Kidney glomerular epithelial cell (primary cell): ENCODE data around the gene FAM98A.

Source experiments
- DNase-seq: peaks from one replicate; lab custom pipeline; 2025; lab: John Stamatoyannopoulos, UW

The FAM98A gene

DNA sequence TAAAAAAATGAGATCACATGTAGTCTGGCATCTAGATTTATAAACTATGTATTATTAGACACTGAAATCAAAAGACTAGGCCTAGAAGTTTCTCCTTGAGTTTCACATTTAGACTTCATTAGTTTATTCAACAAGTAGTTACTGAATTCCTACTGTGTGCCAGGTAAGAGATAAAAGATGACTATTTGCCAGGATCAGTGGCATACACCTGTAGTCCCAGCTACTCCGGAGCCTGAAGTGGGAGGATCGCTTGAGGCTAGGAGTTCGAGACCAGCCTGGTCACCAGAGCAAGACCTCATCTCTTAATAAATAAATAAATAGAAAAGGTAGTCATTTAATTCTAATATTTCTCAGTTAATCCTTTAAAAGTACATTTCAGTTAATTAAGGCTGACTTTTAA is 2.1 kb downstream of the FAM98A start:
- DNase-seq = no peak

- no peak for DNase-seq
Measured at GRCh38 chr2:33595385-33595784, 3.7 kb downstream of the FAM98A start.

GRCh38 chr2:33589444-33589843 is 9.7 kb downstream of the FAM98A start:
- DNase-seq = no peak

DNA sequence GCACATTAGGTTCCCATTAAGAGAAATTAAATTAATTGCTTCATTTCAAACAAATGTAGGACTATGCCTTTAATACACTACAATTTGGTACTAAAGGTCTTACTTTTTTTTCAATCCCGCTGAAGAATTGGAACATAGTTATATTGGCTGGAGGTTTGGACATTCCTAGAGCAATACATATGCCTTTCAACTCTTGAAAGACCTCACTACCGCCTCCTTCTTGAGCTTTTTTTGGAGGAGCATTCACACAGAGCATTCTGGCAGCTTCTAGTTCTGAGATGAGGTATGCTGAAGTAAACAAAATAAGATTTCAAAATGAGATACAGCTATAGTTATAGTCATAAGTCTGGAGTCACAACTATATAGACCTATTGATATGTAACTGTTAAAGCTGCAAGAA is 10.9 kb downstream of the FAM98A start:
- no peak for DNase-seq

GRCh38 chr2:33586766-33587165 is 12.3 kb downstream of the FAM98A start:
- no peak for DNase-seq

DNA sequence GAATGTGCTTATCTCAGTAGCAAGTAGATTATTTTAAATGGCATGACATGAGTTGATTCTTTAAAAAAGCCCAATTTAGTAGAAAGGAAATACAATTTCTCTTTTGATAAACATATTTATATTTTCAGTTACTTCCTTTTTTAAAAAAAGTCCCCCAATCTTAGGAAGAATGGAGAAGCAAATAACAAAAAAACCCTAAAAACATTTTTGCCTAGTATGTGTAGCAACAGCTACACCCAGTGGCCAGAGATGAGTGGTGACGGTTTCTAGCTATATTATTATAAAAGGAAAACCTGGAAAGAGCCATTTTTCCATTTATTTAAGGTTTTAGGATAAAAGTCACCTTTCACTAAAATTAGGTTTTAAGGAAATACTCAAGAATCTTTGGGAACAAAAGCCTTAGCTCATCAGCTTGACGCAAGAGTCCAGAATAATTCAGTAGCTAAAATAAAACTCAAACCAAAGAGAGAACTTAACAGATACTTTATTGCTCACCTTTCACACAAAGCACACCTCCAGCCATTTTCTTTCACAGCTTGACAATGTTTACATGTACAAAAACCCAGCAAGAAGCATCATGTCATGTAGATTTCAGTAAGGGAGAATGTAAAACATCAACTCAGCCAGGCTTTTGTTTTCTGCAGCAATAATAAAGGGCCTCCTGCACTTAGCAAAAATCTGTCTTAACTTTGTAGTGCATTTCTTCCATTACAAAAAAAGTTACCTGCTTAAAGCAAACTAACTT is 15.7 kb downstream of the FAM98A start:
- peak; percentile 2 for DNase-seq

- no peak for DNase-seq
Measured at GRCh38 chr2:33581872-33582271, 17.2 kb downstream of the FAM98A start.

DNA sequence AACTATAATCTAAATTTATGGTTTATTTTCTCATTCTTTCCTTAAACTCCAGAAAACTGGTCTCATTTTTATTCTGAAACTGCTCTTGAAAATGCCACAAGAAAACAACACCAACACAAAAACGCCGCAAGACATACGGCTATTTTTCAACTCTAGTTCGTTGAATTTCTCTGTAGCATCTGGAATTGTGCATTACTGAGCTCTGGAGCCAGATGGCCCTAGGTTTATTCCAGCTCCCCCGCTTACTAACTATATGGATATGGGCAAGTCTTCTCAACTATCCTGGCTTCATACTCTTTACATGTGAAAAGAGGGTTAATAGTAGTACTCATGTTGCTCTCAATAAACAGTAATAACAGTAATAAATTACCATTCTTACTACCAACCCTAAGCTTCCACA is 19.9 kb downstream of the FAM98A start:
- DNase-seq = no peak

DNA sequence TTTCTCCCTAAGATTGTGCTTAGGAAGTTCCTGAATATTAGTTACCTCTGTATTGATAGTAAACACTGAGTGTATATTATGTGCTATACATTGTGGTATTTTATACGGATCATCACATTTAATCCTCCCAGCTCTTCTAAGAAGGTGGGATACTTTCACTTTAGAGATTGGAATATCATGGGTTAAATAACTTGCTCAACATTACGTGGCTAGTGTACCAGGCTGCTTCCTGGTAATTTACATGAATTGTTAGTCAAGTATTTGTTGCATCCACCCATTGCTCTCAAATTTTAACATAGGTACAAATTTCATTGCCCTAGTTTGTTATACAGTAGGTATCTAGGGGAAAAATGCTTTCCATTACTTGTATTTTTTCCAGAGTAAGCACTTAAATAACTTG is 21.4 kb downstream of the FAM98A start:
- no peak for DNase-seq

- DNase-seq = no peak
Measured at GRCh38 chr2:33577084-33577483, 22.0 kb downstream of the FAM98A start.

GRCh38 chr2:33573657-33574056 is 25.4 kb downstream of the FAM98A start:
- DNase-seq = no peak

GRCh38 chr2:33570681-33571080 is 28.4 kb downstream of the FAM98A start:
- DNase-seq = no peak

DNA sequence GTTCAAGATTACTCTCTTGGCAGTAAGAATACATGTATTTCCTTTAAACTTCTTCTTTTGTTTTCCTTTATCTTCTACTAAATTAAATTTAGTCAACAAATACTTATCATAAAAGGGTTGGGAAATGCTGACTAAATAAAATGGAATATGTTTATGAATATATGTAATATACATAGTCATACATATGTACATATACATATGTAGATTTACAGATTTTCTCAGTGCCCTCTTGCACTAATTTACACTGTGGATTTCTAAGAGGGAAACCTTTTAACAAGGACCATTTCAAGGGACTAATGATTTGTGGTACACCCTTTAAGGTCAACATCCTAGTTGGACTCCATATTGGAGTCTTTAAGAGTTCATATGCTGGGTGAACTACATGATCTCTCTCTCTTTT is 37.2 kb downstream of the FAM98A start:
- no peak for DNase-seq

DNA sequence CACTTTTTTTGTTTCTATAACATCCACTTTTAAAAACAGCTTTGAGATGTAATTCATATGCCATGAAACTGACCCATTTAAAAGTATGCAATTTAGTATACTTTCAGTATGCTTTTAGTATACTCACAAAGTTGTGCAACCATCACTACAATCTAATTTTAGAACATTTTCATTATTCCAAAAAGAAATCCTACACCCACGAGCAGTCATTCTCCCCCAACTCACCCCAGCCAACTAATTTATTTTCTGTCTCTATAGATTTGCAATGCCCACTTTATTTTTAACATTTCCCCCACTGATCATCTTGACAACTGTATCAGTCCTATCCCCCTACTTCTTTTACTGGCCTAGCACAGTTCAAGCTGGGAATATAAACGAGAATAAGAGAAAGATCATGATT is 39.1 kb downstream of the FAM98A start:
- no peak for DNase-seq

DNA sequence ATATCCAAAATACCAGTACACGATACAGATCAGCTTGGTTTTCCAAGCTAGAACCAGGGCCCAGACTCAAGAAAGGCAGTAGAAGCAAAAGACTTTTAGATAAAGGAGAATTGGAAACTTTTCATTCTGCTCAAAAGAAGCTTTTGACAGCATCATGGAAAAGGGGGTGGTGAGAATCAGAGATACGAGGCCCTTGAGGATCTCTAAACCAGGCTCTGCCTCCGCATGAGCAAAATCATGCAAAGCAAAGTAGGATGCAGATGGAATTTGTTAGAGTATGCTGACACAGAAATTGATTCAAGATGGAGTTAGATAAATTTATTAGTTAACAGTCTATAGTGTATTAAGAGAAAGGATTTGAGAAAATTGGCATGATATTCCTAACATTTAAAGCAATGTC is 39.8 kb downstream of the FAM98A start:
- DNase-seq = no peak

- DNase-seq = no peak
Measured at GRCh38 chr2:33555681-33556080, 43.4 kb downstream of the FAM98A start.

DNA sequence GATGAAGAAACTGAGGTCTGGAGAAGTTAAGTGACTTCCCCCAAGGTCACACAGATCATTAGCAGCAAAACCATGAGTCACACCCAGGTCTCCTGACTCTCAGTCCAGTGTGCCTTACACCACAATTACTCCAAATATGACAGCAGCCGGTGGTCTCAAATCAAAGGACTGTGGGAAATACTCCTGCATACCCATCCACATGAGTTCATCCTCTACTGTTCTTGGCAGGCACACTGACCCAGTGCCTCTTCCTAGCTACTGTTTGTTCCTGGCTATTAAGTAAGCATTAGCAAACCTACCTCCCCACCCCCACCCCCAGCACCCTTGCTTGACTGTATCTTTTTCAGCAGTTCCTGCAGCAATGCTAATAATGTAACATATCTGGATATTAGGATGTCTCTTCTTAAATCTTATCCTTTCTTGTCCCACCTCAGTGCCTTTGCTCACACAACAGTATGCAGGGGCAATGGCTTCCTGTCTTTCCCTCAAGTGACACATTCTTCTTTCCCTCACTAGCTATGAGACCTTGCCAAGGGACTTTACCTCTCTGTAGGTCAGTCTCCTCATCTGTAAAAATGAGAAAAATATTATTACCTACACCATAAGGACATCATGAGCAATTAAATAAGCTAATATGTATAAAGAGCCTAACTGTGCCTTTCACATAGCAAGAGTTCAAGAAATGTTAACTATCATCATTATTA is 46.2 kb downstream of the FAM98A start:
- no peak for DNase-seq

DNA sequence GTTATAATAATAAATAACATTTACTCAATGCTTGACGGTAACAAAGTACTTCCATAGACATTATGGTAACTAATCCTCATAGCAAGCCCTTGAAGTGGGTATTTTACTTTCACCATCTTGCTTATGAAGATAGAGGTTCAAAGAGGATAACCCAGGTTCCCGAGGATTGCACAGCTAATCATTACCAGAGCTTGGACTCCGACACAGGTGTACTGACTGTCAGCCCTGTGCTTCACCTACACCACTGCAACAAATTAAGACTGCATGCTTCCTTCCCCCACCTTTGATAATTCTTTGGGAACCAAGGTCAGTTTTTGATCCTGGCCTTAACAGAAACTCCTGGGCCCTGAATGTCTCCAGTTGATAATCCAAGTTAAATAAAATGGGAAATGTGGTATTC is 48.9 kb downstream of the FAM98A start:
- no peak for DNase-seq

DNA sequence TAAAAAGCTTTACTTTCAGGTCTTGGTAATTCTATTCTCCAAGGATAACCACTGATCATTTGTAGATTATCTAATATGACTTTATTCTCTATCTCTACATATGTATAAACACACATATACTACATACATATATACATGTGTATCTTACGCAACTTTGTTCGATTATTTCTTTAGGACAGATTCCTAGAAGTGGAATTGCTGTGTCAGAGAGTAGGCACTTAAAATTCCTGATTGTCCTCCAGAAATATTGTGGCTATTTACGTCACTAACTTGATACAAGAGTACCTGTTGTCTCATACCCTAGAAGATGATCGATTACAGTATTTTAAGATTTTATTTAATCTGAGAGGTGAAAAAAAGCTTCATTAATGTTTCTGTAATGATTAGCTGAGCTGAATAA is 57.9 kb downstream of the FAM98A start:
- no peak for DNase-seq

DNA sequence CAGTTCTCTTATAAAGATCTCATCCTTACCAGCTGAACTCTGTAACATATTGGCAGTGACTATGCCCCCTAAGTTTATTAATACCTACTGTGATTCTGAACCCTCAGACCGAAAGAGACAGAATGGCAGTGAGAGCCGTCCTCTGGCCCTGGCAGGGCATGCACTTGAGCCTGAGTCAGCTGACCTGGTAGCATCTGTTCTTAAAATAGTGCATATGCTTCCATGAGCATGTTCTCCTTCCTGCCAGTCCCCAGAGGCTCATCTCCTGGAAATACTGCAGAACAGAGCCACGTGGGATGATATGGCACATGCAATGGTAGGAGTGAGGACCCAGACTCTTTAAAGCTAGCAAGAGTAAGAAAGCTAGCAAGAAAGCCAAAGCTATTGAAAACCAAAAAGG is 63.7 kb downstream of the FAM98A start:
- DNase-seq = no peak
